HG02678 (cell line): ENCODE data around the gene PYGM.
A peak's percentile ranks its signal among the peaks of the same experiment; 100 is the strongest.

Source experiments
- ATAC-seq: cut with Tn5 transposase; IDR thresholded peaks from one replicate; pipeline ENCODE4 v1.9.1; 2021; ENCODE audit warnings: mild to moderate bottlenecking, moderate library complexity; ENCODE audit not compliant: unreplicated experiment

Gene PYGM

GRCh38 chr11:64759722-64760719, at the start of gene PYGM:
PYGM (minus strand) TSS chr11:64759974; CDS start chr11:64759898, 76 bp downstream.
- no peak for ATAC-seq

- ATAC-seq = no peak
These were observed 45.7 kb upstream of the PYGM start for GRCh38 chr11:64805481-64805880.

- ATAC-seq = no peak
These were observed 44.8 kb upstream of the PYGM start for GRCh38 chr11:64804346-64805210.

DNA sequence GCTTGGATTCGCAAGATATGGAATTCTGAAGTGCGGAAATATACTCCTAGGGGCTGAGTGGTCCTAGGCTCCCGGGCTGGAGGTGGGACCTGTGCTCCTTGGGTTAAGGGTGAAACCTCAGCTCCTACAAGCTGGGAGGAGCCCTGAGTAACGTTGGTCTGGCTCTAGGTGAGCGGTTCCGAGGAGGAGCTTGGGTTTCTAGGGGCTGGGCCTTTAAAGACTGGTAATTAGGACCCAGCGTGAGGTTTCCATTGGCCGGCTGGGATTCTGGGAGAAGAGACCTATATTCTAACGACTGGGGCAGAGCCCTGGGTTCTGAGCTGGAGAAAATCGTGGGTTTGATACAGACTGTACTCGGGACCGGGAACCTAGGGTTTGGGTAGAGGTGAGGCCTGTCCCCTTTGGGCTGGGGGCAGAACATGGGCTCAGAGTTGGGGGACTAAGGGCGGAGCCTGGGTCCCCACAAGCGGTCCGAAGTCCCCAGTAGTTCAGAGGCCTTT, 44.1 kb upstream of the PYGM start:
- no peak for ATAC-seq

GRCh38 chr11:64803158-64803845, 43.5 kb upstream of the PYGM start, which contains the start of gene MAP4K2:
MAP4K2 (minus strand) TSS chr11:64803214; CDS start chr11:64803149, 65 bp downstream.
- peak; percentile 65 for ATAC-seq

DNA sequence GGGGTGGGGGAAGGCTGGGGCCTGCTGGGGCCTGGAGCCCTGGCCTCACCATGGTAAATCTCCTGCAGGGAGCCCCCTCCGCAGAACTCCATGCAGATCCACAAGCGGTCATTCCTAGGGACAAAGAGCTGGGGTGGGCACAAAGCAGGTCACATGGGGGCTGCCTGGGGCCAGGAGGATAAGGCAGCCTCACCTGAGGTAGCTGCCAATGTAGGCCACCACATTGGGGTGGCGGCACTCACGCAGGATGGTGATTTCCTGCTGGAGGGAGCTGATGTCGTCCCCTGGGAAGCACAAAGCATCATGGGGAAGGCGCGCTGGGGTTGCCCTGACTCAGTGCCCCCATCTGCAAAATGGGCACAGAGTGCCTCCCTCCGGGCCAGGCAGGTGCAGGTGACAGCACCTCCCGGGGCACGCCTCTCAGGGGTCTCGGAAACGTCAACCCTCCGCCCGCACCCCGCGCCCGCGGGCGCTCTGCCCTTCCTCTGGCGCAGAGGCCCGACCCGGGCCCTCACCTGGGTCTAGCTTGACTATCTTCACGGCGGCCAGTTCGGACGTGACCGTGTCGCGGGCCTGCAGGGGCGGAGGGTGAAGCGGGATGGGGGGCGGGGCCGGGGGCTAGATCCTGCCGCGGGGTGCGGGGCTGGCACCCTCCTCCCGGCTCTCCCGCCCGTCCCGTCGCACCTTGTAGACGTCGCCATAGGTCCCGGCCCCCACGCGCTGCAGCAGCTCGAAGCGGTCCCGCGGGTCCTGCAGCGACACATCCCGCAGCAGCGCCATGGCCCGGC, 42.8 kb upstream of the PYGM start:
- ATAC-seq = peak; percentile 9

DNA sequence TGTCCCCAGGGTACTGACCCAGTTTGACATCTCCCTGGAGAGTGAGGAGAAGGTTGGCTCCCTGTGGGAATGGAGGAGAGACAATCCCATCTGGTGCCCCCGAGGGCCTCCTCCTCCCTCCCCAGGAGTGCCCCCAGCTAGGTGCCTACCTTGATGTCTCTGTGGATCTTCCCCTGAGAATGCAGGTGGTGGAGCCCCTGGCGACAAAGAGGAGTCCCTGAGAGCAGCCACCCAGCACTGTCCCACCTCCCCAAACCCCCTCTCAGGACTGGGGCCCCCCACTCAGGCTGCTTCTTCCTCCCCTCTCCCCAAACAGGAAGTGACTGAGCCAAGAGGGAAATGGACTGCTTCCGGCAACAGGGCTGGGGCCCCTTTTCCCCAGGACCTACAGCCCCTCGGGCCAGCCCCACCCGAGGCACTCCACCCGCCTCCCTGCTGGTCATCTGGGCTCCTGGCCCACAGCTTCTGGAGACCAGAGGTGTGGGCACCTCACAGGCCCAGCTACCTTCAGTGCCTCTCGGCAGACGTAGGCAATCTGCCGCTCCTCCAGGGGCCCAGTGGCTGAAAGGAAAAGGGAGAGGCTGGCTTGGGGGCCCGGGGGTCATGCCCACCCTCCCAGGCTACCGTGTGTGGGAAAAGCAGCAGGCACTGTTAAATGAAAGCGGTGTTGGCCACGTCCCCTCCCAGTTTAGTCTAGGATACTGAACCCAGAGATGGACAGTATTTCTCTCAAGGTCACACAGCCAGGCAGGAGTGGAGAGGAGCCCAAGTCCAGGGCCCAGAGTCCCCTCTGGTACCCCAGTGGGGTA, 42.0 kb upstream of the PYGM start:
- no peak for ATAC-seq

DNA sequence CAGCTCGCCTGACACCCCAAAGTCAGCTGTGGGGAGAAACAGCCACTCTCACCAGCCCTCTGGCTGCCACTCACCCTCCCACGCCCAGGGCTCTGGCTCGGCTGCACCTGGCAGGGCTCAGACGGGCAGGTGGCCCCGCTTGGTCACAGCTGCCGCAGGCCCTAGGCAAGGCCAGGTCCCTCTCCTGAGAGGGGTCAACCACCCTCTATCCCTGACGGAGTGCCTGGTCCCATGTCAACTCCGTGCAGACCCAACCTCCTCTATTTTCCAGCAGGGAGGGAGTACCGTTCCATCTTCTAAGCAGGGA, 41.3 kb upstream of the PYGM start:
- ATAC-seq = no peak

GRCh38 chr11:64800303-64801157, 40.8 kb upstream of the PYGM start:
- no peak for ATAC-seq

DNA sequence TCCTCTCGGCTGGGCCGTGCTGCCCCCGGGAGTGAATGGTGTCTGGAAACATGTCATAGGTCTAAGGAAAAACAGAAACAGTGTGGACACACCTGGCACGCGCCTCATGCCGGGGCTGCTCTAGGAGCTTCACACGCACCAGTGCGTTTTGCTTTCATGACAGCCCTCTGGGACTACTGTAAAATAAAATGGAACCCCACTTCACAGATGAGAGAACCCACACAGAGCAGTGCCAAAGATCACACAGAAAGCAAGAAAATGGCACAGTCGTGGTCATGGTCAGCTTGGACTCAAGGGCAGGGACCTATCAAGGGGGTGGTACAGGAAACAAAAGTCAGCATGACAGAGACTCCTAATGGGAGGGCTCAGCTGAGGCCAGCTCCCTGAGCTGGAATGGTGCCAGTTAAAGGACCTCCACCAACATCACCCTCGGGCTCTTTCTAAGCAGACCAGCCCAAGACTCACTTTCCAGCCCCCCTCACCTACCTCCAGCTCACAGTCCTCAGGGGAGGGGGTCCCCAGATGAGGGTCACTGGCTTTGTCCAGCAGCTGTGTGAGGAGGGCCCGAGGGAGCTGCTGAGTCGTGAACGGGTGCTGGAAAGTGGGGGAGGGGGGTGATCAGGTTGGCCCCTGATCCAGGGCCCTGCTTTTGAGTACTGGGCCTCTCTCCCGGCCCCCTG, 40.0 kb upstream of the PYGM start:
- ATAC-seq = no peak

- ATAC-seq = no peak
These were observed 39.5 kb upstream of the PYGM start for GRCh38 chr11:64799256-64799622.

DNA sequence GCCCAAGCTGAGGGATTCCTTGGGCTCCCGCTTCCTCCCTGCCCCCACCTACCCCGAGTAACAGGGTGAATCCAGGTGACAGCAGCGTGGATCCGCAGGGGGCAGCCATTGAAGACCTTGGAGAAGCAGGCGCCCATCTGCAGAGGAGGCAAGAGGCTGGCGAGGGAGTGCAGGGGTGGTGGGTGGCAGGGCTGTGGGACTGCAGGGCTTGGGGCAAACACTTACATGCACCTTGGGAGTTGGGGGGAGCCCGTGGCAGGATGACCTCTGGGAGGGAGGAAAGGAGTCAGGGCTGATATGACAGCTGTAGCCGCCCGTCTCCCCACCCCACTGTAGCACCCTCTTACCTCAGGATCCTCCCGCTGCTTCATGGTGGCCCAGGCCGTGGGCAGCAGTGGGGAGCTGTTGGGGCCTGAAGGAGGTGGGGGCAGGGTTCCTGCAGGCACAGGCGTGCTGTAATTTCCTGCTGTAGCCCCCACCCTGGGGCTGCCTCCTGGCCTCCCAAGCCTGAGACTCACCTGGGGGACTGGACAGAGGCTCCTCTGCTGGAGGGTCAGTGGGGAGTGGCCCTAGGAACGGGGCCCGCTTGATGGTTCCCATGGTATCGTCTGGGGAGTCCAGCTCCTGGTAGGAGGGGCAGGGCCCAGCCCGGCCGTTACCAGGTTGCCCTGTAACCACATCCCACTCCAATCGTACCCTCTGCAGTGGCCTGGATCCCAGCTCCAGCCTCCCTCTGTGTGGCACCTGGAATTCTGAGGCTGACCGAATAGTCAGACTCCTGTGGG, 37.2 kb upstream of the PYGM start:
- no peak for ATAC-seq

GRCh38 chr11:64796047-64796756, 36.4 kb upstream of the PYGM start:
- no peak for ATAC-seq

DNA sequence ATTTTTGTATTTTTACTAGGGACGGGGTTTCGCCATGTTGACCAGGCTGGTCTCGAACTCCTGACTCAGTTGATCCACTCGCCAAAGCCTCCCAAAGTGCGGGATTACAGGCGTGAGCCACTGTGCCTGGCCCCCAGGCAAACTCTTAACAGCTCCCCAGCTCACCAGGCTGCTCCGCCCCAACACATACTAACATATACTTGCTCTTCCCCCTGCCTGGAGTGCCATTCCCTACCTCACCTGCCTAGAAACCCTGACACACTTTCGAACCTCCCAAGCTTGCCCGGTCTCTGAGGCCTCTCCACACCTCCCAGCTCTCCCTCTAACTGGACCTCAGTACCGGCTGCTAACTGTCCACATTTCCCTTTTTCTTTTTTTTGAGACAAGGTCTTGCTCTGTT, 34.8 kb upstream of the PYGM start:
- ATAC-seq = no peak

GRCh38 chr11:64793271-64794160, 33.7 kb upstream of the PYGM start:
- ATAC-seq = no peak
